Astrocyte of the cerebellum (primary cell): Measurements from ENCODE around the gene SPIB.

Experiments
- DNase-seq: peaks from one replicate; pipeline ENCODE4 v3.0.0-alpha.2; 2011; ENCODE audit warnings: low read depth
- H3K4me3 ChIP-seq: 2 replicates; pipeline ENCODE4 v1.5.1; 2011; ENCODE audit warnings: mild to moderate bottlenecking, low read depth, low read length, moderate library complexity
- CTCF ChIP-seq: IDR thresholded peaks from 2 replicates; pipeline ENCODE4 v1.5.1; 2012; ENCODE audit warnings: low read length, low read depth, moderate library complexity, mild to moderate bottlenecking; ENCODE audit errors: missing control alignments
- in situ Hi-C: cut with HindIII; loops from 2 replicates; pipeline ENCODE4 v1.10.0; 2017; ENCODE audit warnings: low sequenced_read_pairs

SPIB gene

GRCh38 chr19:50378169-50378862, 40.4 kb upstream of the SPIB start:
- in situ Hi-C loops, result no loop called here
- no peak for TF ChIP-seq CTCF
- DNase-seq, result no peak
- H3K4me3 ChIP-seq, result no peak overlapping the region

GRCh38 chr19:50378863-50379236, 39.9 kb upstream of the SPIB start:
- in situ Hi-C loops, result no loop called here
- DNase-seq, result no peak
- no peak overlapping the region for H3K4me3 ChIP-seq
- TF ChIP-seq CTCF, result no peak

- in situ Hi-C loops, result no loop called here
- H3K4me3 ChIP-seq, result no peak overlapping the region
- no peak for DNase-seq
- TF ChIP-seq CTCF, result no peak
Observed at GRCh38 chr19:50379602-50380001, 39.1 kb upstream of the SPIB start.

- DNase-seq, result no peak
- no peak overlapping the region for H3K4me3 ChIP-seq
- in situ Hi-C loops, result no loop called here
- no peak for TF ChIP-seq CTCF
Observed at GRCh38 chr19:50380137-50380536, 38.6 kb upstream of the SPIB start.

GRCh38 chr19:50380751-50381151, 38.0 kb upstream of the SPIB start:
- no peak for TF ChIP-seq CTCF
- H3K4me3 ChIP-seq, result no peak overlapping the region
- in situ Hi-C loops, result no loop called here
- no peak for DNase-seq

GRCh38 chr19:50381881-50382729, 36.6 kb upstream of the SPIB start:
- TF ChIP-seq CTCF, result no peak
- H3K4me3 ChIP-seq, result no peak overlapping the region
- in situ Hi-C loops, result no loop called here
- no peak for DNase-seq
